ENCODE results near the gene TEC.
A peak's percentile ranks its signal among the peaks of the same experiment; 100 is the strongest.
"Not testable (repeated sequence)": the region's sequence is repeated elsewhere in the genome, so short reads cannot be mapped to it uniquely, and the experiment has no call there.

The TEC gene

GRCh38 chr4:48237996-48238645 is 31.5 kb downstream of the TEC start:
- DNase-seq: peak; percentile 21

DNA sequence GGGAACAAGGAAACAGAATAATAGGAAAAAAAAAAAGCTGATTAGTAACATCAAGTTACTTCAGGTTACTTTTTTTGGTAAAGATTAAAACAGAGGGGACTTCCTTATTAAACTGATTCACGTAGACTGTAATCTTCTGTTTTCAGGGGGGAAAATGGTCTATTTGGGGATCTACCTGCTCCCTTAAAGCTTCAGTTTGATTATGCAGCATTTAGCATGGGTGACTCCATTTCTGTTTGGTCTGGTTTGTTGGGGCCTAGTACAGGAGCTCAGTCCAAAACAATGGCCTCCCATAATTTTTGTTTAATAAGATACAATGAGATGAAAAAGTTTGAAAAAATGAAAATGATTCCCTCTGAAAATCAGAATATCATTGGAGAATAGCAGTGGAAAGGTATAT is 34.6 kb downstream of the TEC start:
- no peak for DNase-seq

GRCh38 chr4:48234575-48234974 is 35.1 kb downstream of the TEC start:
- no peak for DNase-seq

GRCh38 chr4:48228949-48229348 is 40.7 kb downstream of the TEC start:
- no peak for DNase-seq

DNA sequence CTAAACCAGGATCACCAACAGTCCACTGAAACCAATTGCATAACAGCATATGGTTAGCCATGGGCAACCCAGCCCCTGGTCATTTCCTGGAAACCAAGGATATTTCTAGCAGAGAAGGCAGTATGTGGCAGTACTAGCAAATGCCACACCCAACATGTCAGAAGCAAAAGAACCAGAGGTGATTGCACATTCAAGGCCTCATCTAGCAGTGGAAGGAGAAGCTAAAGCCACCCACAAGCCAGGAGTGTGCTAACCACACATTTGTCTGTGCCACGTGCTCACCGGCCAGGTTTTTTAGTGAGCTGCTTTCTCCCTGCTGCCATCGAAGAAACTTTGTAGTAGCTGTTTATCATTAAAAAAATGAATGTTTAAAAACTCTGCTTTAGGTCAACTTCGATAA is 42.0 kb downstream of the TEC start:
- DNase-seq: no peak

- no peak for DNase-seq
Measured at GRCh38 chr4:48226199-48226598, 43.4 kb downstream of the TEC start.

GRCh38 chr4:48225368-48226141 is 44.1 kb downstream of the TEC start:
- no peak for DNase-seq

DNA sequence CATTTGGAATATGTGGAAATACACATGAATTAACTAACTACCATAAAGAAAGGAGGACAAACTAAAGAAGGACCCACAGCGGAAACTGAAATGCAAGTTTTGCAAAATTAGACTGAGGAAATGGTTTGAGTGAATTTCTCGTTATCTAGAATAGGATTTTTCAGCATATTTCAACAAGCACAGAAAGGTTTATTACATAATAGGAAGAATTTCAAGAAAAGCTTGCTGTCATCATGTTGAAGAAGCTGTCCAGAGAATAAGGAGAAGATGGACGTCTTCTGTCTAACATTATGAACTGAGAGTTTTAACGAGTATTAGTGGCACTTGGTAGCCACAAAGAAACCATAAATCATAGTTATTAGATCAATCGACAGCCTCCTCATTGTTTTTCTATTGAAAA is 45.0 kb downstream of the TEC start:
- no peak for DNase-seq

DNA sequence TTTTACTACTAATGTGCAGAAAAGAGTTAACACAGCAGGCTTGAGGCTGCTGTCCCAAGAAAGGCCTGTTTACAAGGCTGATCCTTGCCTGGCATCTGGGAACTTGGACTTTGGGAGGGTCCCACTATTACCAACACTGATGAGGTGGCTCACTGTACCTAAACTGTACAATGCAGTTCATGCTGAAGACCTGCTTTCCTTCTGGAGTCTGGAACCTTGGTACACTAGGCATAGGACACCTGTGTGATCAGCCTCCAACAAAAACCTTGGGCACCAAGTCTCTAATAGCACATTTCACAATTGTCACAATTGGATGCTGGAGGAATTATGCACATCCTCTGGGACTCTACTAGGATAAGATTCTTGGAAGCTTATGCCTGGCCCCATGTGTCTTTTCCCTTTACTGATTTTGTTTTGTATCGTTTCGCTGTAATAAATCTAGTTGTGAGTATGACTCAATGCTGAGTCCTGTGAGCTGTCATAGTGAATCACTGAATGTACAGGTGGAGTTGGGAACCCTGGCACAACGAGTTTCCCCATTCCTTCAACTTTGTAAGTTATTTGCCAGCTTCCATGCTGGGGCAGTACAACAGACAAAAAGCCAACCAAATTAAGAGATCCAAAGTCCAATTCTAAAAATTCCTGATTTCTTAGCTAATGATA is 45.9 kb downstream of the TEC start:
- DNase-seq: peak; percentile 57

- no peak for DNase-seq
Measured at GRCh38 chr4:48222491-48222890, 47.1 kb downstream of the TEC start.

DNA sequence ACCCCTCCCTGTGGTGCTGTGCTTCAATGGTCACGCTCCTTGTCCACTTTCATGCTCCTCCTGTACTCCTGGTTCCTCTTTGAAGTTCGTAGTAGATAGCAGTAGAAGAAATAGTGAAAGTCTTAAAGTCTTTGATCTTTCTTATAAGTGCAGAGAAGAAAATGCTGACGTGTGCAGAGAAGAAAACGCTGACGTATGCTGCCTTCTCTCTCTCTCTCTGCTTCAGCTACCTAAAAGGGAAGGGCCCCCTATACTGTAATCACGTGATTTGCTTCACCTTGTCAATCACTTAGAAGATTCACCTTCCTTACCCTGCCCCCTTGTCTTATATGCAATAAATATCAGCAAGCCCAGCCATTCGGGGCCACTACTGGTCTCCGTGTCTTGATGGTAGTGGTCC is 50.2 kb downstream of the TEC start:
- not testable (repeated sequence) for DNase-seq

- no peak for DNase-seq
Measured at GRCh38 chr4:48216563-48216962, 53.1 kb downstream of the TEC start.

DNA sequence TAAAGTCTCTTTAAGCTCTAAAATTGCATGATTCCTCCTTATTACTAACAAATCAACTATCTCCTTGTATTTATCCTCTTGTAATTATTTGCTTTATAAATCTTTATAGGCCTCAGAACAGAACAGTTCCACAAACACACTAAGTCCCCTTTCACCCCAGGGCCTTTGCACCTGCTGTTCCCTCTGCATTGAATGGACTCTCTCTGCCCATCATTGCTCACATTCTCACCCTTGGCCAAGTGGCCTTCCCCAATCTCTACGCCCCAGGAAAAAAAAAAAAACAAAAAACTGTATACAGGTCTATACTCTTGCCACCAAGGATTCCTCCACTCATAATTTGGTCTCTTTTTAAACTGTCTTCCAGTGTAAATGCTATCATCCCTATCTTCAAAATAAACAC is 53.7 kb downstream of the TEC start:
- no peak for DNase-seq

DNA sequence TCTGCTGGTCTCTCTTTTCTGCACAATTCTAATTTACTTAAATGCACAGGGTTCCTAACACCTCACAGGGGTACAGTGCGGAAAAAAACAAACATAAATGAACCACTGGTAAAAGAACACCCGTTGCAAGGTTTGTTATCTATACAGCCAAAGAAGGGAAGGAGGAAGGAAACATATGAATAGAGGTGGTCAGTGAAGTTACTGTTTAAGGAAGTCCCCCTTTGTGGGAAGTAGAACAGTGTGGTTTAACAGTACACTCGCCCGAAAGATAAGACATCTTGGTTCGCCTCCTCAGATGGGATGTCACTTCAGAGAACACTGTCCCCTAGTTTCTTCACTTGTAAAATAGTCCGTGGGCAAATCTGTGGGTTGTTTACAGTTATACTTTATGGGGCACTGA is 57.5 kb downstream of the TEC start:
- no peak for DNase-seq

DNA sequence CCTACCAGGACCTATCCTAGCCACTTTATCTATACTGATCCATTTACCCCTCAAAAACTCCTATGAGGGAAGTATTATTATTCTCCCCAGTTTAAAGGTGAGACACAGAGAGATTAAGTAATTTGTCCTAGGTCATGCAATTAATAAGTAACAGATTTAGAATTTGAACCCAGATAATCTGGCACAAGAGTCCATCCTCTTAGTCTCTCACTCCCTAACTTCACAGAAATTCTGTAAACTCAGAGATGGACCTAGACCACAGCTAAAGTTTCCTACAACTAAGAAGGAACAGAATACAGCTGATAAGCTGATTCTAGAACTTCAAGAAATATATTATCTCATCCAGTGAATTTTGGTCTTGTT is 58.7 kb downstream of the TEC start:
- no peak for DNase-seq

DNA sequence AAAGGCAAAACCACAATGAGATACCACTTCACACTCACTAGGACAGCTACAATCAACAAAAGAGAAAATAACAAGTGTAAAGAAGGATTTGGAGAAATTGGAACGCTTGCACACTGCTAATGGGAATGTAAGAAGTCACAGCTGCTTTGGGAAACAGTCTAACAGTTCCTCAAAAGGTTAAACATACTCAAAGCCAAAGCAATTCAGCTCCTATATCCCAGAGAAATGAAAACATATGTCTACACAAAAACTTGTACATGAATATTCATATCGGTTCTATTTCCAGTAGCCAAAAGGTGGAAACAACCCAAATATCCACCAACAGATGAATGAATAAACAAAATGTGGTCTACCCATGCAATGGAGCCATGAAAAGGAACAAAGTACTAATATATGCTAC is 64.0 kb downstream of the TEC start:
- DNase-seq: no peak

DNA sequence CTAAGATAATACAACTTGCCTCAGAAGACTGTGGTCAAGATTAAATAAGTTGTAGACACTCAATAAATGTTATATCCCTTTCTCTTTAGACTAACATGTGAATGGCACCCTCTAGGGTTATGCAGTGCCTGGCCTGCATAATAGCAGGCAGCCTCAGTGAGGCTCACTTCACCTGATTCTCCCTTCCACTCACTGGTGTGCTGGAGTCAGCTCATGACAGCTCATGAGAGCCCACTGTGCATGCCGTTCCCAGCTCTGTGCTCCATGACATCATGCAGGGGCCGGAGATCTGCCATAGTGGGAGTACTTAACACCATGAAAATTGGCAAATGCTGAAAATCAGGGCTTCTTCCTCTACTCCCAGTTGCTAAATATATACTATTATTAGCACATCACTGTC is 64.5 kb downstream of the TEC start:
- DNase-seq: no peak

GRCh38 chr4:48203819-48204218 is 65.8 kb downstream of the TEC start:
- DNase-seq: no peak

DNA sequence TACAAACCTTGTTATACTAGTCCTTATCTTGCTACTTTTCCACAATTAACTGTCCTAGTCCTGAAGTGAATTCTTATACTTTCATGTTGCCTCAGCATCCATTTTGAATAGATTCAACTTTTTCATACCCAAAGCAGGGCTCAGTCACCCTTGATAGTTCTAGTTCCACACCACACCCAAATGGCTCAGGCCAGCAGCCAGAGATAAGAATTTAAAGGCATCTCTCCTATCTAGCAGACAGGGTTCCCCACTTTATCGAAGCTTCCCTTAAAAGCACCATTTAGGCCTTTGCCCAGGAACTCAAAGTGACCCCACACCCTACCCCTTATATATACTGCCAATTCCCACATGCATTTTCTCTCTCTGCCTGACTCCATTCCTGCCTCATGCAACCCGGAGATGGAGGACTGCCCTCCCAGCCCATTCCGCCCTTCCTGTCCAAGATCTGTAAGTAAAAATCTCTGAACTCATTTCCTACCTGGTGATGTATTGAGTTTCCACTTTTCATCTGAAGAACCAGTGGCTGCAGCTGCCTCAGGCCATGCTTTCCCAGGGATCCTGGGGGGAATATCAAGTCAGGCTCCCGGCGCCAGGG is 71.9 kb downstream of the TEC start:
- no peak for DNase-seq

DNA sequence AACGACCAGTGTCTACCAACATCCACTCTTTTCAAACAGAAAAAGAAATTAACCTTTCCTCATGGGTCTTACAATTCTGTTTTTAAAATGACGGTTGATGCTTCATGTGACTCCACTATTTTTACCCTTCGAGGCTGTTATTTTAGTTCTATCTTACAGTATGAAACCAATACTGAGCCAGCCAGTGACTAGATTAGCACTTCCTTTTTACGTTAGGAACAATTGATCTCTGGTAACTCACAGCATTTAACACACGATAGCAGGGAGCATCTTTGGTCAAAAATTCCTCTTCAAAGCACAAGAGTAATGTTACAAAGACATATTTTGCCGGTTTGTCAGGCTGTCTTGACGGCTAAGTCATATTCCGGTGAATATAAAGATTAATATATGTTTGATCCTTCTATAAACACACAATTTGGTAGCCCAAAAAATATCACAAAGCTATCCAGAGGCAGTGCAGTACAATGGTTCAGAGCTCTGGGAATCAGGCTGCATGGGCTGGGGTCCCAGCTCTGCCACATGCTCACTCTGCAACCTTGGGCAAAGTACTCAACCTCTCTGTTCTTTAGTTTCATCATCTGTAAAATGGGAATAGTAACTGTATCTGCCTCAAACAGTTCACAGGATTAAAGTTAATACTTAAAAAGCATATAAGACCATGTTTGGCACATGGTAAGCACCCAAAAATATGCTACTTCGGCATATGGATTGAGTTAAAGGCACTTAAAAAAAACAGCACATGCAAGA is 72.7 kb downstream of the TEC start:
- DNase-seq: no peak

DNA sequence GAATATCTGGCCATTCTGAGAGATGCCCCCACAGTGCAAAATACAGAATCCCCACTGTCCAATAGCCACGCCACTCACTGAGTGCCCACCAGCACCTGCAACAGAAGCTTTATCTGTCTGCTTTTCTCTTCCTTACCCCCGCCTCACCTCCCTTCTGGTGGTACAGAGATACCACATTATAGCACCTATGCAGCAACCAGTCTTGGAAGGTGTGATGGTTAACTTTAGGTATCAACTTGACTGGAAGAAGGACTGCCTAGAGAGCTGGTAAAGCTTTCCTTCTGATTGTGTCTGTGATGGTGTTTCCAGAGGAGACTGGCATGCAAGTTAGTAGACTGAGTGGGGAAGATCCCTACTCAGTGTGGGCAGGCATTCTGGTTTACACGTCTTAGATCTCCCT is 73.8 kb downstream of the TEC start:
- no peak for DNase-seq

GRCh38 chr4:48195374-48195773 is 74.3 kb downstream of the TEC start:
- peak; percentile 45 for DNase-seq

GRCh38 chr4:48194971-48195370 is 74.7 kb downstream of the TEC start:
- DNase-seq: no peak
